Transverse colon (tissue), 4 donors: ENCODE data around the gene EVI5. TPM values are rescaled to one million over a fixed set of nuclear protein-coding genes. Genes with fewer than 3 reads are reported as not detected.

Experiments used
- DNase-seq: peaks from one replicate; pipeline ENCODE4 v3.0.0-alpha.2; 2019
- H3K27ac ChIP-seq, 4 donors: fragments of 200-600 bp; sonication (generic); 2 replicates each; pipeline ENCODE4 v1.5.1; 2016 to 2018; ENCODE audit warnings: inconsistent platforms in 4 of 4
- H3K27me3 ChIP-seq: fragments of 200-600 bp; sonication (generic); 2 replicates; pipeline ENCODE4 v1.5.1; 2017; ENCODE audit warnings: inconsistent platforms
- H3K36me3 ChIP-seq, 4 donors: fragments of 200-600 bp; sonication (generic); 2 replicates each; pipeline ENCODE4 v1.5.1; 2017 to 2019; ENCODE audit warnings: inconsistent platforms in 4 of 4
- H3K4me1 ChIP-seq, 4 donors: fragments of 200-600 bp; sonication (generic); 2 replicates each; pipeline ENCODE4 v1.5.1; 2017 to 2020; ENCODE audit warnings: inconsistent platforms in 4 of 4
- H3K4me3 ChIP-seq, 4 donors: fragments of 200-600 bp; sonication (generic); 1 replicate in 1 of 4; 2 replicates in 3 of 4; pipeline versions ENCODE4 v1.5.1 to v1.6.1; 2017 to 2019; ENCODE audit warnings: inconsistent platforms in 4 of 4
- H3K9me3 ChIP-seq, 2 donors: fragments of 200-600 bp; sonication (generic); 2 replicates each; pipeline ENCODE4 v1.5.1; 2017 to 2019; ENCODE audit warnings: inconsistent platforms in 2 of 2
- EP300 ChIP-seq: sonication (generic); formaldehyde crosslinking; IDR thresholded peaks from one replicate; pipeline ENCODE4 v1.6.1; 2017; ENCODE audit warnings: antibody characterized with exemption, low read depth
- POLR2A ChIP-seq: fragments of 450-650 bp; IDR thresholded peaks from one replicate; pipeline ENCODE4 v1.6.1; 2016; ENCODE audit warnings: antibody characterized with exemption, mild to moderate bottlenecking, moderate library complexity
- POLR2AphosphoS5 ChIP-seq, 3 donors: sonication (generic); formaldehyde crosslinking; IDR thresholded peaks; one replicate each; pipeline ENCODE4 v1.6.1; 2016; ENCODE audit warnings: antibody characterized with exemption in 3 of 3
- WGBS, 2 donors: methylation state at CpG; one replicate each; pipeline ENCODE4 v1.1.5; 2018; ENCODE audit warnings: low coverage in 1 of 2; 5-methylcytosine and 5-hydroxymethylcytosine counted together
- in situ Hi-C, 4 donors: fragments of 200-750 bp; cut with MboI; loops; one replicate each; pipeline versions ENCODE4 v1.15.0 to v1.15.1; 2017; ENCODE audit warnings: low sequenced_read_pairs in 3 of 4, low pct_ligation_motif_present in 1 of 4, low pct_unique_long_range_greater_than_20kb in 1 of 4
- intact Hi-C: fragments of 100-400 bp; cut with DNase I; formaldehyde crosslinking; loops from one replicate; pipeline ENCODE4 v1.15.1; 2023; ENCODE audit warnings: low total_unique reads
- total RNA-seq, 4 donors: library from RNA; depleted of rRNA; stranded (reverse); fragments of >200 nt; gene quantifications; one replicate each; pipeline ENCODE4 v1.1.0, GENCODE V29; 2016
- TF ChIP-seq, protein P1 (sequence below), 5 experiments: fragments of 200-600 bp in 3 of 5; fragments of 450-650 bp in 2 of 5; sonication (generic) in 3 of 5; IDR thresholded peaks; 1 replicate in 2 of 5; 2 replicates in 3 of 5; pipeline ENCODE4 v1.5.1; 2016 to 2017; ENCODE audit warnings: antibody characterized with exemption in 5 of 5, inconsistent platforms in 3 of 5, mild to moderate bottlenecking in 2 of 5, moderate library complexity in 1 of 5

EVI5 gene
- total RNA-seq, 4 donors from 2014 or later = 10.5 to 57.6 (median 15.3) TPM

DNA sequence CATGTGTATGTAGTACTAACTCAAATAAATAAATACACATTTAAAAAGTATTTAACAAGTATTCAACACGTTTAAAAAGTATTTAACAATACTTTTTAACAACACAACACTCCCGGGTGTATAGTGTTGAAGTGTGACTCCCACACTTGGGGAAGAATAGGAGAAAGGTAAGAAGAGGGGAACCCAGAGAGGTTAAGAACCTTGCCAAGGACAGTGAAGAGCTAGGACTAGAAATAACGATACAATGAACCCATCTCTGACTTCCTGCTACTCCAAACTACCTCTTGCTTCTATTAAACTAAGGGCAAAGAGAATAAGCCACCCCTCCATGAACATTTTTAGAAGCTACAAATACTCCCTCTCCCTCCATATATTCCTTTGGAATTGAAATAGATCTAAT, 296.5 kb downstream of the EVI5 start:
- no peak for TF ChIP-seq EP300
- TF ChIP-seq POLR2A = no peak
- TF ChIP-seq, protein P1, sequence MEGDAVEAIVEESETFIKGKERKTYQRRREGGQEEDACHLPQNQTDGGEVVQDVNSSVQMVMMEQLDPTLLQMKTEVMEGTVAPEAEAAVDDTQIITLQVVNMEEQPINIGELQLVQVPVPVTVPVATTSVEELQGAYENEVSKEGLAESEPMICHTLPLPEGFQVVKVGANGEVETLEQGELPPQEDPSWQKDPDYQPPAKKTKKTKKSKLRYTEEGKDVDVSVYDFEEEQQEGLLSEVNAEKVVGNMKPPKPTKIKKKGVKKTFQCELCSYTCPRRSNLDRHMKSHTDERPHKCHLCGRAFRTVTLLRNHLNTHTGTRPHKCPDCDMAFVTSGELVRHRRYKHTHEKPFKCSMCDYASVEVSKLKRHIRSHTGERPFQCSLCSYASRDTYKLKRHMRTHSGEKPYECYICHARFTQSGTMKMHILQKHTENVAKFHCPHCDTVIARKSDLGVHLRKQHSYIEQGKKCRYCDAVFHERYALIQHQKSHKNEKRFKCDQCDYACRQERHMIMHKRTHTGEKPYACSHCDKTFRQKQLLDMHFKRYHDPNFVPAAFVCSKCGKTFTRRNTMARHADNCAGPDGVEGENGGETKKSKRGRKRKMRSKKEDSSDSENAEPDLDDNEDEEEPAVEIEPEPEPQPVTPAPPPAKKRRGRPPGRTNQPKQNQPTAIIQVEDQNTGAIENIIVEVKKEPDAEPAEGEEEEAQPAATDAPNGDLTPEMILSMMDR (IDR thresholded peaks at IDR 0.05) = no peak
- TF ChIP-seq POLR2AphosphoS5 (IDR thresholded peaks at IDR 0.05) = no peak
- H3K4me3 ChIP-seq = no peak overlapping the region
- WGBS, 2 donors = 46% methylated on average over 3 of the region's 3 CpGs
- H3K9me3 ChIP-seq = no peaks in the 10 kb centered on the region
- intact Hi-C loops = no loop called here
- in situ Hi-C loops = no loop called here
- H3K27ac ChIP-seq = no peak overlapping the region
- peaks cover 64% of the 10 kb centered on the region for H3K27me3 ChIP-seq
- no peaks in the 10 kb centered on the region for H3K36me3 ChIP-seq
- no peak for DNase-seq
- H3K4me1 ChIP-seq = peaks cover 8 to 38% (median 35%) of the 10 kb centered on the region in 4 donors

GRCh38 chr1:92487078-92487605, 297.8 kb downstream of the EVI5 start:
- peaks cover 76% of the 10 kb centered on the region for H3K27me3 ChIP-seq
- in situ Hi-C loops (no loop called here), intact Hi-C loops (no loop called here)
- no peaks in the 10 kb centered on the region for H3K9me3 ChIP-seq
- WGBS, 2 donors = 42 to 60% methylated on average over 5 to 7 of the region's 7 CpGs
- H3K4me3 ChIP-seq = peak overlapping the region in 3 of 4 donors; percentile 36 to 64 (median 51)
- peaks cover 12 to 51% (median 48%) of the 10 kb centered on the region in 4 donors for H3K4me1 ChIP-seq
- peak overlapping the region; percentile 71 to 82 (median 74) for H3K27ac ChIP-seq
- no peaks in the 10 kb centered on the region for H3K36me3 ChIP-seq
- DNase-seq = no peak
- no peak for TF ChIP-seq POLR2AphosphoS5 (IDR thresholded peaks at IDR 0.05)
- TF ChIP-seq, protein P1 (IDR thresholded peaks at IDR 0.05) = no peak
- no peak for TF ChIP-seq EP300

- TF ChIP-seq POLR2A (no peak), EP300 (no peak), POLR2AphosphoS5 (IDR thresholded peaks at IDR 0.05) (no peak)
- TF ChIP-seq, protein P1 (IDR thresholded peaks at IDR 0.05) = no peak
These were observed 298.4 kb downstream of the EVI5 start, which contains the start of gene GFI1 for GRCh38 chr1:92486251-92487077. Gene GFI1, minus strand, starts transcription at chr1:92486925. Its CDS starts 3,438 bp downstream, at chr1:92483487.

More at GRCh38 chr1:92486251-92487077, 298.4 kb downstream of the EVI5 start, which contains the start of gene GFI1:
- H3K4me3 ChIP-seq = peak within 1 kb of the TSS; percentile 27 to 64 (median 44)
- H3K9me3 ChIP-seq = no peaks in the 10 kb centered on the region
- no peaks in the 10 kb centered on the region for H3K36me3 ChIP-seq
- WGBS, 2 donors = 2% methylated on average over 60 of the region's 77 CpGs; no CpG with 5 or more reads in 1 of the 2 donors
- peak within 1 kb of the TSS; percentile 71 to 82 (median 74) for H3K27ac ChIP-seq
- H3K4me1 ChIP-seq = peaks cover 12 to 58% (median 54%) of the 10 kb centered on the region in 4 donors
- DNase-seq = peak; percentile 76
- H3K27me3 ChIP-seq = peaks cover 83% of the 10 kb centered on the region
- intact Hi-C loops = no loop called here
- in situ Hi-C loops = no loop called here
